Measurements from ENCODE around the gene PCBP3. TPM values are rescaled to one million over a fixed set of nuclear protein-coding genes. Genes with fewer than 3 reads are reported as not detected.

Gene PCBP3
- total and polyA plus RNA-seq, 12 donors, result 1.7 to 15.8 (median 4.7) TPM

DNA sequence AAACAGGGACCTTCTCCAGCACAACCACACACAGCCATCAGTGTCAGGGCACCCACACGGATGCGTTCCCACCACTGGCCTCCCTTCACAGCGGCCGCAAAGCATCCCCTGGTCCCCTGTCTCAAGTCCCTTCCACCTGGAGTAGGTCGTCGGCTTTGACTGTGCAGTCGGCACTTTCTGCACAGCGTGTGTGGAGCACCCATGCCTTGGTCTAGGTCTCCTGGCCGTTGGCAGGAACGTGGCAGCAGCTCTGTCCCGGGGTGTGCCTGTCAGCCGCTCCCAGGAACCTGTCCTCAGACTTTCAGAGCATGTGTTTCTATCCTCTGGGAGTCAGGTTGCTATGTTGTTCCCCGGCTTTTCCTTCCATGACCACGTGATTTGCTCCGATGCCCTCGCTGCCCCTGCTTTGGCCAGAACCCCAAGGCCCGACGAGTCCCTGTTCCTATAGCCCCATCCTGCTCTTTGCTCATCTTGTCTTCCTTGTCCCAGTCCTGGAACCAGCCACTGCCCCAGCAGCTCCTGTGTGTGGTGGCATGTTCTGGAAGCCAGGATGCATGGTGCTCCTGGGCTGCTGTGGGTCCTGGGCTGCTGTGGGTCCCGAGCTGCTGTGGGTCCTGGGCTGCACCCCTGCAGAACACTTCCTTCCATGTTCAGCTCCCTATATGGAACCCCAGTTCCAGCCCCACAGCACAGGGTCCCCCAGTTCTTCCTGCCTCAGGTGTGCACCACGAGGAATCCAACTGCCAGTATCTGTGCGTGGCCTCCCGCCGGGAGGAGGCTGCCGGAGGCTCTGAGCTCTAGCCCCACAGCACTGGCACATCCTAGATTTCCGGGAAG lies 253.9 kb downstream of the PCBP3 start:
- TF ChIP-seq POLR2A (IDR thresholded peaks at IDR 0.05), result no peak
- TF ChIP-seq, protein P1, sequence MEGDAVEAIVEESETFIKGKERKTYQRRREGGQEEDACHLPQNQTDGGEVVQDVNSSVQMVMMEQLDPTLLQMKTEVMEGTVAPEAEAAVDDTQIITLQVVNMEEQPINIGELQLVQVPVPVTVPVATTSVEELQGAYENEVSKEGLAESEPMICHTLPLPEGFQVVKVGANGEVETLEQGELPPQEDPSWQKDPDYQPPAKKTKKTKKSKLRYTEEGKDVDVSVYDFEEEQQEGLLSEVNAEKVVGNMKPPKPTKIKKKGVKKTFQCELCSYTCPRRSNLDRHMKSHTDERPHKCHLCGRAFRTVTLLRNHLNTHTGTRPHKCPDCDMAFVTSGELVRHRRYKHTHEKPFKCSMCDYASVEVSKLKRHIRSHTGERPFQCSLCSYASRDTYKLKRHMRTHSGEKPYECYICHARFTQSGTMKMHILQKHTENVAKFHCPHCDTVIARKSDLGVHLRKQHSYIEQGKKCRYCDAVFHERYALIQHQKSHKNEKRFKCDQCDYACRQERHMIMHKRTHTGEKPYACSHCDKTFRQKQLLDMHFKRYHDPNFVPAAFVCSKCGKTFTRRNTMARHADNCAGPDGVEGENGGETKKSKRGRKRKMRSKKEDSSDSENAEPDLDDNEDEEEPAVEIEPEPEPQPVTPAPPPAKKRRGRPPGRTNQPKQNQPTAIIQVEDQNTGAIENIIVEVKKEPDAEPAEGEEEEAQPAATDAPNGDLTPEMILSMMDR (IDR thresholded peaks at IDR 0.05), result no peak
- no peak for DNase-seq
- H3K4me3 ChIP-seq, result no peak overlapping the region
- no peaks in the 10 kb centered on the region for H3K36me3 ChIP-seq (replicated peaks in 1 of 2)
- no peaks in the 10 kb centered on the region for H3K9me3 ChIP-seq (replicated peaks in 1 of 3)
- no peak overlapping the region for H3K27ac ChIP-seq
- 76 to 93% (median 89%) methylated on average over 19 to 25 of the region's 25 CpGs for WGBS, 4 donors
- H3K4me1 ChIP-seq (replicated peaks in 1 of 2), result peaks cover 0 to 6% of the 10 kb centered on the region in 2 donors
- no peaks in the 10 kb centered on the region for H3K27me3 ChIP-seq
- intact Hi-C loops (cut with DNase I), result no loop called here

DNA sequence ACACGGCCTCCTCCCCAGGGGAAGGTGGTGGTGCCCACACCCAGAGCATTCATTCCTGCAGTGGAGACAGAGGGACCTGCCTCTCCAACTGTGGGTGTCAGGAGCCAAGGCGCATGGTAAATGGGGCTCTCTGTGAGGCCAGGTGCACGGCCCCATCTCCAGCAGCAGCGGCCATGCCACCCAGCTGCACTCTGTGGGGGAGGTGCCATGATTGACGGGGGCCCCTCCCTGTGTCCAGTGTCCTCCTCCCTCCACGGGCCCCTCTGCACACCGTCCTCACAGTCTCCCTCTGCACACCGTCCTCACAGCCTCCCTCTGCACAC lies 254.5 kb downstream of the PCBP3 start:
- Histone ChIP-seq H3K4me1 (replicated peaks in 1 of 2) (peaks cover 0 to 6% of the 10 kb centered on the region in 2 donors), H3K36me3 (replicated peaks in 1 of 2) (no peaks in the 10 kb centered on the region), H3K4me3 (no peak overlapping the region), H3K27me3 (no peaks in the 10 kb centered on the region), H3K9me3 (replicated peaks in 1 of 3) (no peaks in the 10 kb centered on the region), H3K27ac (no peak overlapping the region)
- WGBS, 4 donors, result 62 to 100% (median 70%) methylated on average over 1 to 8 of the region's 8 CpGs
- intact Hi-C loops (cut with DNase I), result no loop called here
- DNase-seq, result no peak
- TF ChIP-seq, protein P1 (IDR thresholded peaks at IDR 0.05), result no peak
- TF ChIP-seq POLR2A (IDR thresholded peaks at IDR 0.05), result no peak

DNA sequence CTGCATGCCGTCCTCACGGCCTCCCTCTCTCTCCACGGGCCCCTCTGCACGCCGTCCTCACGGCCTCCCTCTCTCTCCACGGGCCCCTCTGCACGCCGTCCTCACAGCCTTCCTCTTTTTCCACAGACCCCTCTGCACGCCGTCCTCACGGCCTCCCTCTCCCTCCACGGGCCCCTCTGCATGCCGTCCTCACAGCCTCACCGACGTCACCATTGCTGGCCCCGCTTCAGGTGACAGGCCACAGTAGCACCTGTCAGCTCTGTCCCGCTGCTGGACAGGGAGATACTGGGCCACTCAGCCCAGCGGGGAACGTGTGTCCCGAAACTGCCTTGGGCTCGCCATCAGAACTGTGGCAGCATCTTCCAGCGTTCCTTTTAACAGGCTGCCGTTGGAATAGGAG lies 255.3 kb downstream of the PCBP3 start:
- no peak for DNase-seq
- no peak for TF ChIP-seq POLR2A (IDR thresholded peaks at IDR 0.05)
- TF ChIP-seq, protein P1 (IDR thresholded peaks at IDR 0.05), result no peak
- Histone ChIP-seq H3K27me3 (no peaks in the 10 kb centered on the region), H3K27ac (no peak overlapping the region), H3K9me3 (replicated peaks in 1 of 3) (no peaks in the 10 kb centered on the region), H3K36me3 (replicated peaks in 1 of 2) (no peaks in the 10 kb centered on the region), H3K4me1 (replicated peaks in 1 of 2) (peaks cover 0 to 2% of the 10 kb centered on the region in 2 donors), H3K4me3 (no peak overlapping the region)
- intact Hi-C loops (cut with DNase I), result no loop called here
- WGBS, 4 donors, result 76 to 91% (median 79%) methylated on average over 18 to 24 of the region's 24 CpGs

DNA sequence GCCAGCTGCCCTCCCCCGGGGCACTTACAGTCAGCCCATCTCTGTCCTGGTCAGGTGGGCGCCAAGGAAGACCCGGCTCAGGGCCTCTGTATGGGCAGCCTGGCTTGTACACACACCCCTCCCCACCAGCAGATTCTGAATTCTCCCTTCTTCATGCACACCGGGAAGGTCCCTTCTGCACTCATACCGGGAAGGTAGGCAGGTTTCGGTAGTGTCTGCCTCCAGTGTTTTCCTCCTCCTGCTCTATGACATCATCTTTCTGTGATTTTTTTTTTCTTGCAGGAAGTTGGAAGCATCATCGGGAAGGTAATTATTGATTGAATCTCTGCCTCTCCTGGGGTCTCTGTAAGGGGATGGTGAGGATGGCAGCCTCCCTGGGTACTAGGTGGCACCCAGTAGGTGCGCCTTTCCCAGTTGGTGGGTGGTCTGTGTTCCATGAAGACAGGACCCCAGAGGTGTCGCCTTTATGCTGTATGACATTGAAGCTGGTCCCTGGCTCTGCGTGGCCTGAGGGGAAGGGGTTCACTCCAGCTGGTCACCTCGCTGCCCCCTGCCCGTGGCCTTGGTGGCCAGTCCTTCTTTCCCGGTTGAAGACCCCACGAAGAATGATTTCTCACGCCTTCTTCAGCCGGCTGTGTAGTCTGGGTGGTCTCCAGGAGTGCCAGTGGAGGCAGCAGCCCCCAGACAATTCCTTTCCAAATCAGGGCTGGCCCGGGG lies 255.9 kb downstream of the PCBP3 start:
- TF ChIP-seq, protein P1 (IDR thresholded peaks at IDR 0.05), result no peak
- TF ChIP-seq POLR2A (IDR thresholded peaks at IDR 0.05), result no peak
- Histone ChIP-seq H3K9me3 (replicated peaks in 1 of 3) (no peaks in the 10 kb centered on the region), H3K36me3 (replicated peaks in 1 of 2) (no peaks in the 10 kb centered on the region), H3K4me3 (no peak overlapping the region), H3K4me1 (replicated peaks in 1 of 2) (no peaks in the 10 kb centered on the region), H3K27ac (no peak overlapping the region), H3K27me3 (no peaks in the 10 kb centered on the region)
- 66 to 84% (median 78%) methylated on average over 13 to 17 of the region's 17 CpGs for WGBS, 4 donors
- DNase-seq, result no peak
- intact Hi-C loops (cut with DNase I), result no loop called here
